ENCODE results near the gene SPC24. TPM values are rescaled to one million over a fixed set of nuclear protein-coding genes. Genes with fewer than 3 reads are reported as not detected.

Gene SPC24
- total and polyA plus RNA-seq, 2 of the 4 experiments (the other 2 are of a cell fraction): 12.2 to 97.5 TPM

DNA sequence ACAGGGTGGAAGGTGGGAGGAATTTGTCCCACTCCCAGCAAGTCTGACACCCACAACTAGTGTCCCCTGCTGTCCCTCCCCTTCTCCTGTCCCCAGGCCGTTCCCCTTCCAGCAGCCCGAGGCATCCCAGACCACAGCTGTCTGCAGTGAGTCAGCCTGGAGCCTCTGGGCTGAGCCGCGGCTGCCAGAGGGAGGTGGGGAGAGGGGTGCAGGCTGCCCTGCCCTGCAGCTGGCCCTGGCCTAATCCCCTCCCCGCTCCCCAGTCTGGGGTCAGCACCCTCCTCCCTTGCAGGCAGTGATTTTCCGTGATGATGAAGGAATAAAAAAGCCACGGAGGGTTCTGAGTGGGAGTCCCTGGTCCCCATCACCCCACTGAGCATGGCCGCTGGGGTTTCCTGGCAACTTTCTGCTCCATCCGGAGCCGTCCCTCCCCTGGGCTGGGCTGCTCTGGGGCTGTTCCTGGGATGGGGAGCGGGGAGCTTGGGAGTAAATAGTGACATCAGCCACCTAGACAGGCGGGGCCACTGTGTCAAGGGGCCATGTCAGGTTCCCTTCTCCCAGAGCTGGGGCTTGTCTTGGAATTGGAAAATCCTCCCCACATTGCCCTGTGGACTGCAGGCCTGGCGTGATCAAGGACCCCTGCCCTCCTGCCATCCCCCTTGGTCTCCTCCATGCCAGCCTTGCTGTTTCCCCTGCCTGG, 16.8 kb downstream of the SPC24 start:
- Histone ChIP-seq H3K4me3 (ENCODE audit: insufficient read depth, low read depth, low read length) (no peak overlapping the region), H2BK15ac (ENCODE audit: low read depth, low read length) (peak overlapping the region; percentile 100; the same call in 2 of the 3 replicates), H3K4ac (ENCODE audit: low read depth, low read length) (peak overlapping the region; percentile 100), H2BK120ac (ENCODE audit: low read depth, low read length) (peak overlapping the region; percentile 99), H4K5ac (ENCODE audit: low read depth, low read length) (peak overlapping the region; percentile 89), H3K4me2 (ENCODE audit: low read depth, low read length) (peak overlapping the region; percentile 64), H4K8ac (ENCODE audit: low read depth in 2 of 2, low read length in 2 of 2) (peak overlapping the region; percentile 99), H4K91ac (ENCODE audit: insufficient read depth, low read depth, low read length) (peak overlapping the region; percentile 100), H3K27ac (ENCODE audit: insufficient read depth, low read length) (peak overlapping the region; percentile 97), H3K9ac (ENCODE audit: low read depth, low read length) (peak overlapping the region; percentile 67), H2AK9ac (replicated peaks; ENCODE audit: low read depth, low read length, poor library complexity) (peak overlapping the region; percentile 100), H3K56ac (ENCODE audit: extremely low read depth, insufficient read depth, low read length) (peak overlapping the region; percentile 97), H3K14ac (replicated peaks; ENCODE audit: low read depth, low read length) (peak overlapping the region; percentile 96), H3K23ac (ENCODE audit: low read depth, low read length) (peak overlapping the region; percentile 96), H4K20me1 (ENCODE audit: insufficient read depth, low read length) (no peaks in the 10 kb centered on the region; the same call in 1 of the 2 replicates), H3K27me3 (ENCODE audit: control insufficient read depth, insufficient read depth, low read length) (no peaks in the 10 kb centered on the region), H2BK20ac (ENCODE audit: low read depth, low read length) (peak overlapping the region; percentile 95), H3K9me1 (ENCODE audit: insufficient read depth, low read length) (peaks cover 14% of the 10 kb centered on the region), H2AFZ (replicated peaks; ENCODE audit: low read length, poor library complexity) (peak overlapping the region; percentile 89), H3K9me3 (ENCODE audit: control insufficient read depth, insufficient read depth, low read length) (no peaks in the 10 kb centered on the region), H3K4me1 (ENCODE audit: control insufficient read depth, insufficient read depth, low read length) (peaks cover 35% of the 10 kb centered on the region), H2BK5ac (ENCODE audit: low read depth, low read length, poor library complexity, severe bottlenecking) (peak overlapping the region; percentile 97), H3K18ac (ENCODE audit: low read depth, low read length) (peak overlapping the region; percentile 85), H3K79me1 (ENCODE audit: low read depth in 1 of 2, low read length in 2 of 2) (peaks cover 4 to 32% of the 10 kb centered on the region in 2 experiments; a peak in 2 of 4 replicates), H3K36me3 (ENCODE audit: control insufficient read depth, insufficient read depth, low read length) (no peaks in the 10 kb centered on the region), H2AK5ac (ENCODE audit: low read depth, low read length) (peak overlapping the region; percentile 100)
- DNase-seq (peak; percentile 77), ATAC-seq (ENCODE audit: low read depth) (peak; percentile 60)
- CTCF ChIA-PET: interaction anchor here (1.0 to 1.7 kb wide), 2 partner anchors 12 to 66 kb away, joined by 3 to 4 read pairs; no protein-coding TSS in a partner anchor
- intact Hi-C loops (cut with micrococcal nuclease): loop anchor here (2.0 to 5.0 kb wide), 2 partner anchors 30 to 344 kb away; partner anchors contain the start of gene ELAVL3
- TF ChIP-seq MAFK (IDR thresholded peaks at IDR 0.05; ENCODE audit: low read depth, low read length): no peak
- peak; percentile 73 for TF ChIP-seq FOS (IDR thresholded peaks at IDR 0.05; ENCODE audit: low read depth, low read length)
- TF ChIP-seq RAD21 (IDR thresholded peaks at IDR 0.05; ENCODE audit: low read length): peak; percentile 15; the same call in 1 of the 2 replicates
- peak; percentile 52; the same call in 1 of the 2 replicates for TF ChIP-seq MAZ (IDR thresholded peaks at IDR 0.05; ENCODE audit: borderline replicate concordance, low read depth, low read length)
- TF ChIP-seq MXI1 (IDR thresholded peaks at IDR 0.05; ENCODE audit: borderline replicate concordance, low read depth, low read length): no peak
- in situ Hi-C loops (cut with MboI; ENCODE audit: low sequenced_read_pairs): no loop called here
- POLR2A ChIA-PET (ENCODE audit: unreplicated experiment): no interaction called here
- dilution Hi-C loops (cut with HindIII; ENCODE audit: low sequenced_read_pairs, unreplicated experiment): no loop called here
- 80% methylated on average over 1 of the region's 13 CpGs; no CpG with 5 or more reads in 1 of the 2 experiments for WGBS, 2 experiments (ENCODE audit: extremely low coverage in 2 of 2, insufficient read length in 1 of 2)
- no TSS peak for BruUV-seq (replicated peaks)
